Fibroblast of skin of back (primary cell): ENCODE measurements around the gene NANS.
"Not testable (repeated sequence)": the region's sequence is repeated elsewhere in the genome, so short reads cannot be mapped to it uniquely, and the experiment has no call there.

ENCODE experiments used
- DNase-seq: peaks from one replicate; pipeline ENCODE4 v3.0.0-alpha.2; 2013

NANS gene

DNA sequence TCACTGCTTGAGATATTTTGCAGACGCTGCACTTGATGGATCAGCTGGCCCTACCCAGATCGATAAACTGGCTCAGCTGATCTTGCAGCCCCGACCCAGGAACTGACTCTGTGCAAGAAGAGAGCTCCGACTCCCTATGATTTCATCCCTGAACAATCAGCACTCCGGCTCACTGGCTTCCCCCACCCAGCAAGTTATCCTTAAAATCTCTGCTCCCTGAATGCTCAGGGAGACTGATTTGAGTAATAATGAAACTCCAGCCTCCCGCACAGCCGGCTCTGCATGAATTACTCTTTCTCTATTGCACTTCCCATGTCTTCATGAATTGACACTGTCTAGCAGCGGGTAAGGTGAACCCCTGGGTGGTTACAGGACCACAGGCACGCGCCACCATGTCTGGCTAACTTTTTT is 16.9 kb upstream of the NANS start:
- no peak for DNase-seq

DNA sequence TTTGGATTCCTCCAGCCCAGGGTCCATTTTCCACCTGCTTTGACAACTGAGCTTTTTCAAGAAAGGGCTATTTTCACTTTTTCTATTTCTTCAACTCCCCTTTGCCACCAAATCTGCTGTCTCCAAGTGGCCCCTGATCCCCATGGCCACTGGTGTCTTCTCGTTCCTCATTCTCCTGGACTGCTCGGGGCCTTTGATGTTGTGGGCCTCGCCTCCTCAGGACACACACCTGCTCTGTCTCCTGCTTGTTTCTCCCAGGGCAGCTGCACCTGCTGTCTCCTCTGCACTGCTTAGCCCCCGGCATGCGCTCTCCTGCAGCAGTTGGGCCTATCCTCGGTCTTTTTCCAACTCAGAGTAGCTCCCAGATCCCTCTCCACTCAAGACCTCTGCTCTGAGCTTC is 16.3 kb upstream of the NANS start:
- no peak for DNase-seq

DNA sequence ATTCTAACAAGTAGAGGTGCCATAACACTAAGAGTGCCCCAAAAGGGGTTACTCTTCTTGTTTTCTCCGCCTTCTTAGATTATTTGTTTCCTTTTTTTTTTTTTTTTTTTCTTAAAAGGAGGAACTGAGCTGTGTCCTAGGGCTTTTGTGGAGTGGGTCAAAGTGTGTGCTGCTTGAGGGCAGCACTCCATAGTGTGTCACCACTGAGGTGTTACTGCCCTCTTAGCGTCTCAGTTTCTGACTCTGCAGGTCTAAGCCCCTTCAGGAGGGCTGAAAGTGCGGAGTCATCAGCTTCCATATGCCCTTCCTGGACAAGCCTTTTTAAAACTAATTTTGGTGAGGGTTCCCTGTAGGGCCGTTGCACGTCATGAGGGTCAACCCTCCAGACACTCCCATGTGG is 12.6 kb upstream of the NANS start:
- DNase-seq, result no peak

DNA sequence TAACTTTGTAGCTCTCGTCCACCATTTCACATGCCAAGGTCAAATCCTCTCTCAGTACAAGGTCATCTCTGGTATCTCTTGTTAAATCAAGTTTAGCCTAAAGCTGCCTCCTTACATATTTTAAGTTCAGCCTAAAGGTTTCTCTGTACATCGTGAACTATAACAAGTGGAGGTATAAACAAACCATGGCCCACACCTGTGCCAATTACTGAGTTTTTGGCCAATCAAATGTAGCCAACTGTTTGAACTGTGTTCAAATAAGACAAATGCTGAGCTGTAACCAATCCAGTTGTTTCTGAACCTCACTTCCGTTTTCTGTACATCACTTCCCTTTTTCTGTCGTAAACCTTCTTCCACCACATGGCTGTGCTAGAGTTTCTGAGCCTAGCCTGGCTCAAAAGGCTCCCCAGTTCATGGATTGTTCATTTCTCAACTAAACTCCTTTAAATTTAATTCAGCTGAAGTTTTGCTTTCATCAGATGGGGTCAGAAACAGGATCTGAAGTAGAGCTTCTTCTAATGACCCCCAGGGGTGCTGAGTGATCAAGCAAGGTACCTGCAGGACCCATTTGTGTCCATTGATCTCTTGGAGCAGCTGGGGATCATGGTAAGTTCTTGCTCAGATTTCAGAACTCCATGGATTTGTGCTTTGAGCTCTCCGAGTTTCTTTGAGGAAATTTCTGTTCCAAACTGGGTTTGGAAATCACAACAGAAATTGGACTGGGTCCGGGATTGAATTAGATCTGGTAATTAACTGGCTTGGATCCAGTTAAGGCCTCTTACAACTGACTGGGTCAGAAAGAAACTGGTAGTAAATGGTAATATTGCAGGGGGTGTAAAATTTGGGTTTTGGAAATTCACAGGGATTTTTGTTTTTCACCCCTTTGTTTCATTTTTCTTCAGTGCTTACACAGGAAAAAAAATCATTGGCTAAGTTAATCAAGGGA is 11.0 kb upstream of the NANS start:
- DNase-seq, result no peak

DNA sequence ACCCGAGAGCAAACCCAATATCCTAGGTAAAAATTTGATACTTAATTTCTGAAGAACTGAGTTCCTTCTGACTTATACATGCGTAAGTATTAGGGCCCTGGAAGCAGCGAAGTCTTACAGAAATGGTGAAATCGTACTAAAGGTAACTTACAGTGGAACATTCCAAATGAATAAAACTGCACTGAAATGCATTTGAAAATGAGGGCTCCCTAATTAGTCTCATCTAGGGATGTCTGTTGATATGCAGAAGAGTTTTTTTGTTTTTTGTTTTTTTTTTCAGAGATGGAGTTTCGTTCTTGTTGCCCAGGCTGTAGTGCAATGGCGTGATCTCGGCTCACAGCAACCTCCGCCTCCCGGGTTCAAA is 10.4 kb upstream of the NANS start:
- DNase-seq, result no peak

DNA sequence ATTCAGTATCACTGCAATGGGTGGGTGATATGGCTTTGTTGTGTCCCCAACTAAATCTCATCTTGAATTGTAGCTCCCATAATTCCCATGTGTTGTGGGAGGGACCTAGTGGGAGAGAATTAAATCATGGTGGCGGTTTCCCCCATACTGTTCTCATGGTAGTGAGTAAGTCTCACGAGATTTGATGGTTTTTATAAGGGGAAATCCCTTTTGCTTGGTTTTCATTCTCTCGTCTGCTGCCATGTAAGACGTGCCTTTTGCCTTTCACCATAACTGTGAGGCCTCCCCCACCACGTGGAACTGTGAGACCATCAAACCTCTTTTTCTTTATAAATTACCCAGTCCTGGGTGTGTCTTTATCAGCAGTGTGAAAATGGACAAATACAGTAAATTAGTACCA is 9.5 kb upstream of the NANS start:
- no peak for DNase-seq

DNA sequence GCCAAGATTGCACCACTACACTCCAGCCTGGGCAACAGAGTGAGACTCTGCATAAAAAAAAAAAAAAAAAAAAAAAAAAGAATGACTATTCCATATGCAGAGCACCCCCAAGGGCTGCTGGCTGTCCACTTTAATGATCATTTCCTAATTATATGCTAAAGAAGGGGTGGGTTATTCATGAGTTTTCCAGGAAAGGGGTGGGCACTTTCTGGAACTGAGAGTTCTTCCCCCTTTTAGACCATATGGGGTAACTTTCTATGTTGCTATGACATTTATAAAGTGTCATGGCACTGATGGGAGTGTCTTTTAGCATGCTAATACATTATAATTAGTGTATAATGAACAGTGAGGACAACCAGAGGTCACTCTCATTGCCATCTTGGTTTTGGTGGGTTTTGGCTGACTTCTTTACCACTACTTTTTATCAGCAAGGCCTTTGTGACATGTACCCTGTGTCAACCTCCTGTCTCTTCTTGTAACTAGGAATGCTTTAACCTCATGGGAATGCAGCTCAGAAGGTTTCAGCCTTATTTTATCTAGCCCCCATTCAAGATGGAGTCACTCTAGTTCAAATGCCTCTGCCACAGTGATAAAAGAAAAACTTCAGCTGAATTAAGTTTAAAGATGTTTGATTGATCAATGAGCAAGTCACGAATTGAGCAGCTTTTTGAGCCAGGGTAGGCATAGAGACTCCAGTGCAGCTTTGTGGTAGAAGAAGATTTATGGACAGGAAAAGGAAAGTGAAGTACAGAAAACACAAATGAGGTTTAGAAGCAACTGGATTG is 7.1 kb upstream of the NANS start:
- no peak for DNase-seq

DNA sequence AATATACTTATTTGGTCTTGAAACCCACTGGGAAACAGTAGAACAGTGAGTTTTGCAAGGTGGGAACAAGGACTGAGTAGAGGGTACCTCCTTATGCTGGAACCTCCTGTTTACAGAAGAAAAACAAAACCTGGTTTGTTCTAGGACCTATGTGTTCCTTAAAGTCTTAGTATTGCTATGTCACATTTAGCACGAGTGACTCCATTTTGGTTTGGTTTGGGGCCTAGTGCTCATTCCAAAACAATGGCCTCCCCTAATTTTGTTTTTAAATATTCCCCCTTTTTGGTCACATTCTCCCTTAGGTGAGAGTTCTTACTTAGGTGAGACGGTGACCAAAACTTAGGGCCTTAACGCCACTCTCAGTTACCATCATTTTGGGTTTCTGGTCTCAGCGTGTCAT is 6.2 kb upstream of the NANS start:
- no peak for DNase-seq

DNA sequence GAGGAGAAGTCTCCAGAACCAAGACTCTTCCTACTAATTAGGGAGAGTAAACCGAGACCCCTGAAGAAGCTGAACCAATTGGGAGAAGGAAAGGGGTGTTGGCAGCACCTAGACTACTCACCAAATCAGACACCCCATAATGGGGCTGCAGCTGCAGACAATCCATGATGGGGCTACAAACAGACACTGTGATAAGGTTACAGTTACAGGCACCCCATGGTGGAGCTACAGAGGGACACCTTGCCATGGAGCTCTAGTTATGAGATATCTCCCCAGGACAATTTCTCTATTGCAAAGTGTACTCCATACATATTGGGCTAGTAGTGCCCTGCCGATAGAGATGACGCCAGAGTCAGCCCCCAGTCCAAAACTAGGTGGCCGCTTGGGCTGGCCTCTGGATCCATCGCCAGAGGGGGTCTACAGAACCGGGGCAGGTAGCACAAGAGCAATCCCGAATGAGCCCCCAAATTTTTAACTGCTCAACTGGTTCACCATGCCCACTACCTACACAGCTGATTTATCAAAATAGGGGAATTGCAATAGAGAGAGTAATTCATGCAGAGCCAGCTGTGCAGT is 2.1 kb upstream of the NANS start:
- DNase-seq, result no peak

DNA sequence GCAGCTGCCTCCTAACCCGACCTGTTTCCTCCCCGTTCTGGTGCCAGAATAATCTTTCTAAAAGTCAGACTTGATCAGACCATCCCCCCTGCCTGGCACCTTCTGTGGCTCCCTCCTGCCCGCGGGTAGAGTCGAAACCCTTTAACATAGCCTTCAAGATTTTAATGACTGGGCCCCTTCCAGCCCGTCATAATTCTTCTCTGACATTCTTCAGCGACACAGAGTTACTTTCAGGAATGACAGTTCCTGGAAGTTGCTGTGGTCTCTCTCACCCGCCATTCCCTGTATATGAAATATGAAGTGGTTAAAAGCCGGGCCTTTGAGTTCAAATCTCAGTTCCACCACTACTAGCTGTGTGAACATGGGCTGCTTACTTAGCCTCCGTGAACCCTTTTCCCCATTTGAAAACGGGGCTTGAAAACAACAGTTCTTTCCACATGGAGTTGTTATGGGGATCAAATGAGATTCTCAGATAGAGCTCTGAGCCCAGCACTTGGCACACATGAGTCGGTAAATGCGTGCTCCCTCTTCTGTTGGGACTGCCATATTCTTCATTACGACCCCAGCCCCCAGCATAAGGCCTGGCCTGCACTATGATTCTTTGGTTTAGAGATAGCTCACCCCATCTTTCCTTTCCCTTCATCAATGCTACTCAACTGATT is 737 bp downstream of the NANS start:
- DNase-seq, result peak; percentile 27

DNA sequence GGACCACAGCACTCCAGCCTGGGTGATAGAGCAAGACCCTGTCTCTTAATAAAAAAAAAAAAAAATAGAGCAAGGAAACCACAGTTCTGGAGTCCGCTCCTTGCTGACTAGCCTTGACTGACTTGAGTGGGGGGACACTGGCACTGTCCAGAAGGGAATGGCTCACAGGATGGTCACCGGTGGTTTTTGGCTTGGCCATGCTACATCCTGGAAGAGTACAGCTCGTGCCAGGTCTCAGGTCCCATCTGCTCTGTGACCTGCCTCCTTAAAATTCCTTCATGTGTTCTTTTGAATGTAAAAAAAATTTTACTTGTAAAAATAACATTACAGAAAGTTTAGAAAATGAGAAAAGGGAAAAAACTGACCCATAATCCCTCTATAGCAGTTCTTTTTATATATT is 5.6 kb downstream of the NANS start:
- no peak for DNase-seq

DNA sequence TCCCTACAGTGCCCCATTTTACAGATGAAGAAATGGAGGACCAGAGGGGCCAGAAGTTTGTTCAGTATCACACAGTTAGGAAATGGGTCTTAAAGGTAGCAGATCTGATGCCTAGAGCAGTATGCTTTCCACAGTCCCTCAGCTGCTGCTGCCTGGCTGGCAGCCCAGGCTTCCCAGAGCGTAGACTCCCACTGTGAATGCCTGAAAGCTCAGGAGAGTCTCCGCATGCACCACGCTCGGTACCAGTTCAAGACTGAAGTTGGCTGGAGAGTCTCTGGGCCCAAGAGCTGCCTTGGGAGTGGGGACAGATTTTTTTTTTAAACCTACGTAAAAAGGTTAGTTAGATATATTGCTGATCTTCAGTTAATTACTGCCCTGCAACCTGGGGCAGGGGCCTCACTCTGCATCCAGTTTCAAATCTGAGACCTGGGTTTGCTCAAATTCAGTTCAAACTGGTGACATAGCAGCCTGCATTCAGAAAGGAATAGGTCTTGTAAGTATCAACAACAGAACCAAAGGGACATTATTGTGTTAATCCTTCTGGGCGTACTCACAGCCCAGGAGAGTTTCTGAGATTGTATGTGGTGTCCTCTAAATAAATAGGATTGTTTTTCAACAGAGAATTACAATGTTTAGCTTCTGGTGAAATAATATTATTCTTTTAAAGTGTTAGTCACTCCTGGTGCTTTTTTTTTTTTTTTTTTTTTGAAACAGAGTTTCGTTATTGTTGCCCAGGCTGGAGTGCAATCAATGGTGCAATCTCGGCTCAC is 8.3 kb downstream of the NANS start:
- peak; percentile 65 for DNase-seq

DNA sequence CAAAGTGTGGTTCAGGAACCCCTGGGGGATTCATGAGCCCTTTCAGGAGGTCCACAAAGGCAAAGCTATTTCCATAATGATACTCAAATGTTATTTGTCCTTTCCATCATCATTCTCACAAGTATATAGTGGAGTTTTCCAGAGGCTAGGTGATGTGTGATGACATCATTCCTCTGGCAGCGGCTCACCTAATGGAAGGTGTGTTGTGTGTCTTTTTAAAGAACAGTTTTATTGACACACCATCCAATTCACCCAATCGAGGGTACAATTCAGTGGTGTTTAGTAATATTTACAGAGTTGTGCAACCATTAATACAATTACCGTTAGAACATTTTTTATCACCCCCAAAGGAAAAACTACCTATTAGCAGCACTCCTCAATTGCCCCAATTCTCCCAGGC is 9.7 kb downstream of the NANS start:
- DNase-seq, result no peak

DNA sequence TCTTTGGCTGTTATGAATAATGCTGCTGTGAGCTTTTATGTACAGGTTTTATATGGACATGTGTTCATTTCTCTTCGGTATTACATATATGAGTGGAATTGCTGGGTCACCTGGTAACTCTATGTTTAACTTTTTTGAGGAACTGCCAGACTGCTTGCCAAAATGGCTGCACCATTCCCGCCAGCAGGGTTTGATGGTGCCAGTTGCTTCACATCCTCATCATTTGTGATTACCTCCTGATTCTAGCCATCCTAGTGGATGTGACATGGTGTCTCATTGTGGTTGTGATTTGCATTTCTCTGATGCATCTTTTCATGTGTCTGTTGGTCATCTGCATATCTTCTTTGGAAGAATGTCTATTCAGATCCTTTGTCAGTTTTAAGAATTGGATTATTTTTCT is 10.7 kb downstream of the NANS start:
- no peak for DNase-seq

DNA sequence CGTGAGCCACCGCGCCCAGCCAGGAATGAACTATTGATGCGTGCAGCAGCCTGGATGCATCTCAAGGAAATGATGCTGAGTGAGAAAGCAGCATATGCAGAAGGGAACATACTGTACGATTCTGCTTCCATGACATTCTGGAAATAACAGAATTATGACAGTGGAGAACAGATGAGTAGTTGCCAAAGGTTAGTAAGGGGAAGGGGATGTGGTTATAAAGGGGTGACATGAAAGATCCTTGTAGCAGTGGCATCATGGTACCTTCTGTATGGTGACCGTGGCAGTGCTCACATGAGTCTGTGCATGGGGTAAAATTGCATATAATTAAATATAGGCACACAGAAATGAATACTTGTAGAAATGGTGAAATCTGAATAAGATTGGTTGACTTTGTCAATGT is 13.0 kb downstream of the NANS start:
- no peak for DNase-seq

DNA sequence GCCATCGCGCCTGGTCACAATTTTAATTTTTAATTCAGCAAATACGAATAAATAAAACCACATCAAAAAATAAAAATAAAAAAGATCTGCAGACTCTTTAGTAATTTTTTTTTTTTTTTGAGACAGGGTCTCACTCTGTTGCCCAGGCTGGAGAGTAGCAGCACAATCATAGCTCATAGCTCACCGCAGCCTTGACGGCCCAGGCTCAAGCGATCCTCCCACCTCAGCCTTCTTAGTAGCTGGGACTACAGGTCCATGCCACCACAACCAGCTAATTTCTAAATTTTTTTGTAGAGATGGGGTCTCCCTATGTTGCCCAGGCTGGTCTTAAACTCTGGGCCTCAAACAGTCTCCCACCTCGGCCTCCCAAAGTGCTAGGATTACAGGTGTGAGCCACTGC is 14.2 kb downstream of the NANS start:
- no peak for DNase-seq

DNA sequence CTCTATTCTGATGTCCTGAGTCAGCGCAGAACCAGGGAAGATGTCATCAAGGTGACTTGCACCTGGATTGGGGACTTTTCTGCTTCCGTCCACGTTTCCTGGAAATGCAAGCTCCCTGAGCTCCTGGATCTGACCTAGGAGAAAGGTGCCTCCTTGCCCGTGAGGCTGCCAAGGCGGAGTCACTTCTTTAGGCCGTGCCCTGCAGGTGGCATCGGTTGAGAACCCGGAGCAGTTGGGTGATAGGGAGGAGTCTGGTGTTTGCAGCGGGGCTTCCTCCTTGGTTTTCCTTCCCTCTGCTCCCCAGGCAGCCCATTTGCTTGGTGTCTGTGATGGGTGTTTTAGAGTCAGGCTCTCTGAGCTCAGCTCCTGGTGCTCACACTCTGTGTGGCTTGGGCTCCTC is 15.2 kb downstream of the NANS start:
- DNase-seq, result no peak

DNA sequence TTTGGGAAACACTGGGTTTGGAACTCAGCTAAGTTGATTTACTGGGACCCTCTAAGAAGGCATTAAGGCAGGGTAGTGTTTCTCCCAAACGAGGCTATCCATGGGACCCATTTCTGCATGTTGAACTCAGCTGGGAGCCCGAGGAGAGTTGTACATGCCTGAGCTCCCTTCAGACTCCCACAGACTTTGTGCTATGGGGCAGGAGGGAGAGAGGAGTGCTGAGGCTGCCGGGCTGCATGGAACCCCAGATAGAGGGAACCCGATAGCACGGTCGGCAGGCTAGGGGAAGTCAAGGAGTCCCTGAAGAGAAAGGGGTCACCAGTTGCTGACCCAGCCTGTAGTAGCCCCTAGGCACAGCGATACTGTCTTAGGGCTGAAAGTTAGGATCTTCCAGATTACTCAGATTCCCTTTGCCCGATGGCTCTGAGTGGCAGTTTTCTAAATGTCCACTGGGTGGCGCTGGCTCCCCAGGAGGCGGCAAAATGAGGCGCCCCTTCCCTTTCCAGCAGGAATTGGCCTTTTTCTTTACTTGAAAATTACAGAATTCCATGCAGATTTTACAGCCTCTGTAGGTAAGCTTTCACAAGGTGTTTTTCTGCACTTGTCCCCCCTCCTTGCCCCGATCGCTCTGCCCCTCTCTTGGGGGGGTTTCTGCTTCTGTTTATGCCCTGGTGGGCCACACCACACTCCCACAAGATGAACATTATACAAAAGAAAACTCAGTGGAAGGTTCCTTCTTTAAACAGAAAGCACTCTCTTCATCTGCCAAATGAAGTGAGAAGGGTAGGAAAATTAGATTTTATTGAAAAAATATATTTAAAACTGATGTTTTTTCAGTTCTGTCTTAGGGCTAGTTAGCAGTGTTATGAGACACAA is 17.8 kb downstream of the NANS start:
- DNase-seq, result peak; percentile 47

DNA sequence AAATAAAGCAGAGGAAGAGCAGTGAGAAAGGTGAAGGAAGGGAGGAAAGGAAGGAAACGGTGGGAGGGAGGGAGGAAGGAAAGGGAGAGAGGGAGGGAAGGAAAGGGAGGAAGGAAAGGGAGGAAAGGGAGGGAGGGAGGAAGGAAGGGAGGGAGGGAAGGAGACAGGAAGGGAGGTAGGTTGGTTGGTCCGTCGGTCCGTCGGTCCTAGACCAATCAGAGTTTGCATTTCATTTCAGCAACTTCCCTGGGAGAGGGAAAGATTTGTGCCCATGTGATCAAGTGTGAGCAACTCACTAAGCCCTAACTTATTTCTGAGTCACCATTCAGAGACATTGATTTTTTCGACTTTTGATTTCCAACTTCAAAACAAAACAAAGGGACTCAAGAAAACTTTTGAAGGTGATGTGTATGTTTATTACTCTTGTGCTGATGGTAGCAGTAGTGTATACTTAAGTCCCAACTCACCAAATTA is 18.8 kb downstream of the NANS start:
- DNase-seq, result peak; percentile 39

DNA sequence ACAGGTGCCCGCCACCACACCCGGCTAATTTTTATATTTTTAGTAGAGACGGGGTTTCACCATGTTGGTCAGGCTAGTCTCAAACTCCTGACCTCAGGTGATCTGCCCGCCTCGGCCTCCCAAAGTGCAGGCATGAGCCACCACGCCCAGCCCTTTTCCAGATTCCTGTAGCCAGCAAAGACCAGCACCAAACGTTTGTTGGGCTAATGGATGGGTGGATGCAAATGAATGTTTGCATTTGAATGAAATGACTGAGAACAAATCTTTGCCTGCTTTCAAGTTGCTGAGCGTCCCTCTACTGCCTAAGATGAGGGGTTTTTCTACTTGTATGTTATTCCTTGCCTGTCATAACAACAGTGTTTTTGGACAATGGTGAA is 20.0 kb downstream of the NANS start:
- not testable (repeated sequence) for DNase-seq

DNA sequence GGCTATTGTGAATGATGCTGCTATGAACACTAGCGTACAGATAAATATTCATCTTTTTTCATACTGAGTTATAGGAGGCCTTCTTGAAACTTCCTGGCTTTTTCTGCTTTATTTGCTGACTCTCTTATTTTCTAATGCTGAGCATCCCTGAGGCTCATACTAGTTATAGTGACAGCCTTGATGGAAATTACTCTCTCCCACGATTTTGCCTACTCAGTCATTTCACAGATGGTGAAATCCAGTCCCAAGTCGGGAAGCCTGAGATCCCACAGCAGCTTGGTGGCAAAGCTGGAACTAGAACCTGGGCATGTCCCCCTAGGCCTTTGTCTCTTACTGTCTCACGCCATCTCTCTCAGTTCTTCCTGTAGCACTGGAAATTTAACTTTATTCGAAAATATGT is 22.4 kb downstream of the NANS start:
- DNase-seq, result no peak
